Measurements from ENCODE around the gene PPHLN1.

GRCh38 chr12:42356344-42356743, 30.4 kb downstream of the PPHLN1 start:
- TF ChIP-seq POLR2A (IDR thresholded peaks at IDR 0.05) (no peak), CTCF (IDR thresholded peaks at IDR 0.05) (no peak), POLR2AphosphoS5 (IDR thresholded peaks at IDR 0.05) (no peak), EP300 (IDR thresholded peaks at IDR 0.05; ENCODE audit: low read depth) (no peak)

All from transverse colon (tissue), 4 donors.